K562 (cell line): ENCODE measurements around the gene DCHS2. TPM values are rescaled to one million over a fixed set of nuclear protein-coding genes. Genes with fewer than 3 reads are reported as not detected.

Source experiments
- MGA ChIP-seq: fragments of 450-650 bp; IDR thresholded peaks from 2 replicates; pipeline ENCODE4 v1.6.1; 2016; ENCODE audit warnings: mild to moderate bottlenecking, moderate library complexity
- polyA plus RNA-seq, 8 experiments: library from polyadenylated mRNA; depleted of rRNA in 4 of 8; stranded (reverse) in 5 of 8; unstranded in 3 of 8; fragments of >200 nt; fragmentation: Nextera tagmentation in 2 of 8; fragmentation: Illumina TruSeq in 1 of 8; extraction: Ambion mirVana in 2 of 8; extraction: Trizol in 1 of 8; gene quantifications; 2 replicates each; pipeline versions ENCODE4 v1.2.1 to v1.2.3, GENCODE V29; 2011 to 2014; ENCODE audit warnings: inconsistent platforms in 1 of 8, missing spikeins in 1 of 8
- total RNA-seq, 7 experiments: library from RNA; depleted of rRNA in 6 of 7; stranded (reverse); fragments of >200 nt in 6 of 7; fragmentation: Illumina TruSeq in 2 of 7; extraction: Trizol in 2 of 7; gene quantifications; 2 replicates each; pipeline versions ENCODE4 v1.2.1 to v1.2.3, GENCODE V29; 2011 to 2021; ENCODE audit warnings: low replicate concordance in 1 of 7

The DCHS2 gene
- total and polyA plus RNA-seq, 9 of the 15 experiments (the other 6 are each of a cell fraction or from before 2014, with no cell fraction given) = 0.49 to 7.1 (median 5.3) TPM

GRCh38 chr4:154495867-154496266, 4.3 kb upstream of the DCHS2 start (continued):
- no peak for TF ChIP-seq MGA
